Chondrocyte (in vitro differentiated cells): ENCODE data around the gene PRKCH. TPM values are rescaled to one million over a fixed set of nuclear protein-coding genes. Genes with fewer than 3 reads are reported as not detected.
"Not testable (repeated sequence)": the region's sequence is repeated elsewhere in the genome, so short reads cannot be mapped to it uniquely, and the experiment has no call there.

ENCODE experiments used
- DNase-seq: peaks from one replicate; pipeline ENCODE4 v3.0.0; 2021; ENCODE audit warnings: mixed read lengths, low spot score
- H3K27ac Mint-ChIP-seq: one replicate; pipeline ENCODE4 v1.8.0; 2021; ENCODE audit warnings: mild to moderate bottlenecking, moderate library complexity, mixed read lengths; ENCODE audit not compliant: unreplicated experiment
- H3K27me3 Mint-ChIP-seq: 2 replicates; pipeline ENCODE4 v1.8.0; 2021; ENCODE audit warnings: low read depth, mixed read lengths
- H3K36me3 Mint-ChIP-seq: 2 replicates; pipeline ENCODE4 v1.8.0; 2021; ENCODE audit warnings: low read depth, mixed read lengths
- H3K4me1 Mint-ChIP-seq: 2 replicates; pipeline ENCODE4 v1.8.0; 2021; ENCODE audit warnings: low read depth, mild to moderate bottlenecking, mixed read lengths
- H3K4me3 Mint-ChIP-seq: one replicate; pipeline ENCODE4 v1.8.0; 2021; ENCODE audit warnings: mild to moderate bottlenecking, moderate library complexity, mixed read lengths; ENCODE audit not compliant: unreplicated experiment
- H3K9me3 Mint-ChIP-seq: 2 replicates; pipeline ENCODE4 v1.8.0; 2021; ENCODE audit warnings: low read depth, mixed read lengths
- total RNA-seq: library from RNA; stranded (reverse); gene quantifications from 3 replicates; pipeline ENCODE4 v1.2.1, GENCODE V29; 2021
- TF ChIP-seq, protein P1 (sequence below): fragments of 200-600 bp; sonication (generic); IDR thresholded peaks from 2 replicates; pipeline ENCODE4 v1.5.0; 2021; ENCODE audit warnings: antibody characterized with exemption, mild to moderate bottlenecking, moderate library complexity

PRKCH gene
- total RNA-seq, 1 donor from 2014 or later: 9.7 TPM

DNA sequence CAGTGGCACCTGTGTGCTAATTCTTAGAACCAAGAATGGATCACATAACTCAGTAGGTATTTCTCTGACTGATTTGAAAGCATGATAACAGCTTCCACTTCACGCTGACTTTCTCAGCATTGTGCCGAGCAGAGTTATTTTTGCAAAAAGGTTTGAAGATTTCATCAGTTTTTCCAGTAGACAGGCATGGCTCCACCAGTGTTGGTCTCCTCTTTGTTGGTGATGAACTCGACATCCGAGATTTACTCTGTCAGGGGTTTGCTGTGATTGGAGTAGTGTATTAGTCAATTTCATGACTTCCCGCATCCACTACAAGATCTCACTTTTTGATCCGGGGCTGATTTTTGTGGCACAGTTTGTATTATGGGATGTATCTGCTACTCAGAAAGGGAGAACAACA, 85.3 kb downstream of the PRKCH start:
- TF ChIP-seq, protein P1, sequence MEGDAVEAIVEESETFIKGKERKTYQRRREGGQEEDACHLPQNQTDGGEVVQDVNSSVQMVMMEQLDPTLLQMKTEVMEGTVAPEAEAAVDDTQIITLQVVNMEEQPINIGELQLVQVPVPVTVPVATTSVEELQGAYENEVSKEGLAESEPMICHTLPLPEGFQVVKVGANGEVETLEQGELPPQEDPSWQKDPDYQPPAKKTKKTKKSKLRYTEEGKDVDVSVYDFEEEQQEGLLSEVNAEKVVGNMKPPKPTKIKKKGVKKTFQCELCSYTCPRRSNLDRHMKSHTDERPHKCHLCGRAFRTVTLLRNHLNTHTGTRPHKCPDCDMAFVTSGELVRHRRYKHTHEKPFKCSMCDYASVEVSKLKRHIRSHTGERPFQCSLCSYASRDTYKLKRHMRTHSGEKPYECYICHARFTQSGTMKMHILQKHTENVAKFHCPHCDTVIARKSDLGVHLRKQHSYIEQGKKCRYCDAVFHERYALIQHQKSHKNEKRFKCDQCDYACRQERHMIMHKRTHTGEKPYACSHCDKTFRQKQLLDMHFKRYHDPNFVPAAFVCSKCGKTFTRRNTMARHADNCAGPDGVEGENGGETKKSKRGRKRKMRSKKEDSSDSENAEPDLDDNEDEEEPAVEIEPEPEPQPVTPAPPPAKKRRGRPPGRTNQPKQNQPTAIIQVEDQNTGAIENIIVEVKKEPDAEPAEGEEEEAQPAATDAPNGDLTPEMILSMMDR: no peak
- Mint-ChIP-seq H3K4me1 (no peaks in the 10 kb centered on the region), H3K36me3 (no peaks in the 10 kb centered on the region), H3K27ac (no peak overlapping the region), H3K27me3 (no peaks in the 10 kb centered on the region), H3K9me3 (no peaks in the 10 kb centered on the region), H3K4me3 (no peak overlapping the region)
- DNase-seq: no peak

DNA sequence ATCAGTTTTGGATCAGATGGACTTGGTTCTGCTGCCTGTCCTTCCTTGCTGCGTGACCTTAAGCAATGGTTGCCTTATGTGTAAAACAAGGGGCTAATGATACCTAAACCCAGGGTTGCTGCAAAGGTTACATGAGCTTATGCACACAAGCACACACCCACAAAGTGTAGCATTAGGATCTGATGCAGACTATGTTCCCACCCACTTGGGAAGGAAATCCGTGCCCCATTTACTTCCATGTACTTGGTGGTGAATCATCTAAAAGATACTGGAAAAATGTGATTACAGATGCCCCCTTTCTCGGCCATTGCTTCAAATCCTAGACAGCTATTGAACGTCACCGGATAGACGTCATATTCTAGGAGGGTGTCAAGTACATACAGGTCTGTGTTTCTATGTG, 87.1 kb downstream of the PRKCH start:
- TF ChIP-seq, protein P1: no peak
- Mint-ChIP-seq H3K27me3 (no peaks in the 10 kb centered on the region), H3K4me1 (no peaks in the 10 kb centered on the region), H3K4me3 (no peak overlapping the region), H3K36me3 (no peaks in the 10 kb centered on the region), H3K9me3 (no peaks in the 10 kb centered on the region), H3K27ac (no peak overlapping the region)
- DNase-seq: no peak

DNA sequence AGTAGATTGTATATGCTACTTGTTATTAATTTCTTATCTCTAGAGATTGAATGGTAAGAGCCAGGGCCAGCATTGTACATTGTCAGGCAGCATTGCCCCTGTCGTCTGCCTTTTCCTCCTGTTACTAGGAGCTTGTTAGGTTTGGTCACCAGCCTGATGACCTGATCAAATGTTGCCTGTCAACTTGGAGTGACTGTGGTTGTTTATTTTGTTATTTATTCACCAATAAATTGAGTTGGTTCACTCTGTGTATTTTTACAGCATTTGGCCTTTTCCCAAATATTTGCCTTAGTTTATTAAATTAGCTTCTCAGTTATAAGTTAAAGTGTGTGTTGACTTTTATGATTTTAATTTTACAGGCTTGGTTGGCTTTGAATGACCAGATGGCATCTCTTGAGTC, 88.4 kb downstream of the PRKCH start:
- DNase-seq: no peak
- Mint-ChIP-seq H3K36me3 (no peaks in the 10 kb centered on the region), H3K4me1 (no peaks in the 10 kb centered on the region), H3K4me3 (no peak overlapping the region), H3K27me3 (no peaks in the 10 kb centered on the region), H3K9me3 (no peaks in the 10 kb centered on the region), H3K27ac (no peak overlapping the region)
- TF ChIP-seq, protein P1: no peak

DNA sequence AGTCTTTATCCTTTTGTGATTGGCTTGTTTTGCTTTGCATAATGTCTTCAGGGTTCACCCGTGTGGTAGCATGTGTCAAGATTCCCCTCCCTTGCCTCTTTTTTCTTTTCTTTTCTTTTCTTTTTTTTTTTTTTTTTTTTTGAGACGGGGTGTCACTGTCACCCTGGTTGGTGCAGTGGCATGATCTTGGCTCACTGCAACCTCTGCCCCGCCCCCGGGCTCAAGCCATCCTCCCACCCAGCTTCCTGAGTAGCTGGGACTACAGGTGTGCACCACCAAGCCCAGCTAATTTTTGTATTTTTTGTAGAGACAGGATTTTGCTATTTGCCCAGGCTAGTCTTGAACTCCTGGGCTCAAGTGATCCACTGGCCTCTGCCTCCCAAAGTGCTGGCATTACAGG, 94.6 kb downstream of the PRKCH start:
- DNase-seq, H3K36me3 Mint-ChIP-seq, H3K27ac Mint-ChIP-seq, H3K27me3 Mint-ChIP-seq, H3K4me3 Mint-ChIP-seq, H3K9me3 Mint-ChIP-seq: not testable (repeated sequence)
- peaks cover 28% of the 10 kb centered on the region for H3K4me1 Mint-ChIP-seq

DNA sequence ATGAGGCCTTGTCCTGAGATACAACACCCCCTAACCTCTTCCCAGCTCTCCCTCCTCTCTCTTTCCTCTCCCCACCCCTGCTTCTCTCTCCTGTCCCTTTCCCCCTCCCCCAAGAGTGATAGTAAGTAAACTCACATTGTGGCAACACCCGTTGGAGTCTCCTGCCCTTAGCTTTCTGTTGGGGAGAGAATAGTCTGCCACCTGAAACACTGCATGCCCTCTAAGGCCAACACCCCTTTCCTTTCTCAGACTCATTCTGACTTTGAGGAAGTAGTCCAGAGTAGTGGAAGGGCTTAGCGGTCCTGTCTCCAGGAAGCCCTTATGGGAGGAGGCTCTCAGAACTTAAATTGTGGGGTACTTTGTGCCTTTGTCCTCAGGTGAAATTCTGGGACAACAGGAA, 95.2 kb downstream of the PRKCH start:
- H3K4me3 Mint-ChIP-seq: no peak overlapping the region
- no peak for DNase-seq
- H3K4me1 Mint-ChIP-seq: peaks cover 33% of the 10 kb centered on the region
- H3K27ac Mint-ChIP-seq: no peak overlapping the region
- TF ChIP-seq, protein P1: no peak
- H3K36me3 Mint-ChIP-seq: no peaks in the 10 kb centered on the region
- H3K27me3 Mint-ChIP-seq: no peaks in the 10 kb centered on the region
- H3K9me3 Mint-ChIP-seq: no peaks in the 10 kb centered on the region

DNA sequence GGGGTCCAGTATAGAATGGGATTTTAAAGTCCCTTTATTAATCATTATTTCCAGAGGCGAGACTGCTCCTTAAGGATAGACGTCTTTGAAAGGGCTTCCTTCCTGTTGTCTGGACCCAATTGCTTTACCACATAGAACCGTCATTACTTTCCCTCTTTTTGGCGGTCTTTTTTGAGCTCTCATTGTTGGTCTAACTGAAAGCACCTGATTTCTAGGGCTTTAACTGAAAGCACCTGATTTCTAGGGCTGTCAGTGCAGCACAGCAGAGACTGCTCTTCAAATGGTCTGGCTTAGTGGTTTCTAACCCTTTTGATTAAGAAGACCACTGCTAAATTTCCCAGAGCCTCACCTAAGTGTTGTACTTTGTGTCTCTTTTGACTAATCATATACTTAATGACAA, 95.8 kb downstream of the PRKCH start:
- no peak overlapping the region for H3K4me3 Mint-ChIP-seq
- TF ChIP-seq, protein P1: no peak
- H3K36me3 Mint-ChIP-seq: no peaks in the 10 kb centered on the region
- H3K27ac Mint-ChIP-seq: no peak overlapping the region
- H3K27me3 Mint-ChIP-seq: no peaks in the 10 kb centered on the region
- H3K9me3 Mint-ChIP-seq: no peaks in the 10 kb centered on the region
- peaks cover 33% of the 10 kb centered on the region for H3K4me1 Mint-ChIP-seq
- DNase-seq: no peak
